NB4 (cell line): Measurements from ENCODE around the gene GLP1R.

Source experiments
- CTCF ChIP-seq: IDR thresholded peaks from one replicate; pipeline ENCODE4 v1.5.1; 2012; ENCODE audit warnings: low read depth, low read length
- POLR2A ChIP-seq: IDR thresholded peaks from 2 replicates; pipeline ENCODE4 v1.6.1; 2011; ENCODE audit warnings: mild to moderate bottlenecking; ENCODE audit not compliant: insufficient read length; ENCODE audit errors: extremely low read depth

DNA sequence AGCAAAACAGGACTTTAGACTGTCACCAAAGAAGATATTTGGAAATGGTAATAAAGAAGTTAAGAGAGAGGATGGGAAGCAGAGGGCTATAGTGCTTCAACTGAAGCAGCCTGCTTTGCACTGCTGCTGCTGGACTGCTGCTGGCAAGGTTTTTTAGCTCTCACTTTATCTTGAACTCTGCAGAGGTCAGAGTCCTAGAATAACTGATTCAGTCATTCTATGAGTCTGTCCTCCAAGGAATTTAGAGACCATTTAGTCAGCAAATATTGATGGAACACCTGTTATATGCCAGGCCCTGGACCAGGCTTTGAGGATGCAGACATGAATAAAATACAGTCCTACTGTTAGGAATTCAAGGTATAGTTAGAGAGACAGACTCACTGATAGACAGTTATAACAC is 75.5 kb downstream of the GLP1R start:
- TF ChIP-seq CTCF = no peak
- no peak for TF ChIP-seq POLR2A
